Forelimb muscle (tissue), 1 donor: ENCODE results near the gene SCUBE1. TPM values are rescaled to one million over a fixed set of nuclear protein-coding genes. Genes with fewer than 3 reads are reported as not detected.
"Not testable (repeated sequence)": the region's sequence is repeated elsewhere in the genome, so short reads cannot be mapped to it uniquely, and the experiment has no call there.

ENCODE experiments used
- DNase-seq: peaks from one replicate; pipeline ENCODE4 v3.0.0-alpha.2; 2013; ENCODE audit warnings: low read depth
- polyA plus RNA-seq: library from polyadenylated mRNA; unstranded; fragments of 120-200 nt; gene quantifications from one replicate; pipeline ENCODE4 v1.2.1, GENCODE V29; 2013; ENCODE audit not compliant: insufficient read length

Gene SCUBE1
- polyA plus RNA-seq, 1 donor, result 0.19 TPM

- no peak for DNase-seq
These were observed 13.7 kb upstream of the SCUBE1 start for GRCh38 chr22:43356881-43357280.

GRCh38 chr22:43355688-43356087 lies 12.5 kb upstream of the SCUBE1 start:
- DNase-seq, result not testable (repeated sequence)

DNA sequence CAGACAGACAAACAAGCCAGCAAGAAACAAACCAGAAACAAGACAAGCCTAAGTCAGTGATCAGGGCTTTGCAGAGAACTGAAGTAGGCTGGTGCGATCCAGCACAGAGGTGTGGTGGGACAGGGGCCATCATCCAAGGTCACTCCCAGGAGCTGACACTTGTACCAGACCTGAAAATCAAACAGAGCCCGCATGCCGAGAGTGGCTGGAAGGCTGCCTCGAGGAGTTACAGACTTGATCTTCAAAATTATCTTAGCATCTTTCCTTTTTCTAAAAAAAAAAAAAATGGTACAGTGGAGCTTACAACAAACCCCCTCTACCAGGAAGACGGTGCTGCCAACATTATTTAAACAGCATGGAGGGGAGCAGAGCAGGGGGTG lies 8.8 kb upstream of the SCUBE1 start:
- DNase-seq, result no peak

DNA sequence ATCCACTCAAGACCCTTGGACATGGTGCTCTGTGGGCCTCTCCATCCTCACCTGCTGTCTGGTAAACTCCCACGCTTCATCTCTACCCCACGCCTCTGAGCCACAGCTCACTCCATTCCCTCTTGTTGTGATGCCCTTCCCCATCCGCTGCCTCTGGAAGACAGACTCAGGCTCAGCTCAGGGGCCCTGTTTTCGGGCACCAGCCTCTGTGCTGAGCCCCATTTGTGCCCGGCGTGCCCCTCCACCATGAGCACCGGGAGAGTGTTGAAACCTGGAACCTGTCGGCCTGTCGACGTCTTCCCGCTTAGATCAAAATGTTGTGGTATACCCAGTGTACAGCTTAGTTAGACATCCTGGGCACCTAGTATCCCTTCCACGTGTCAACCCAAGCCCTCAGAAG lies 6.5 kb upstream of the SCUBE1 start:
- DNase-seq, result no peak

- DNase-seq, result no peak
These were observed 3.4 kb upstream of the SCUBE1 start for GRCh38 chr22:43346521-43346929.

DNA sequence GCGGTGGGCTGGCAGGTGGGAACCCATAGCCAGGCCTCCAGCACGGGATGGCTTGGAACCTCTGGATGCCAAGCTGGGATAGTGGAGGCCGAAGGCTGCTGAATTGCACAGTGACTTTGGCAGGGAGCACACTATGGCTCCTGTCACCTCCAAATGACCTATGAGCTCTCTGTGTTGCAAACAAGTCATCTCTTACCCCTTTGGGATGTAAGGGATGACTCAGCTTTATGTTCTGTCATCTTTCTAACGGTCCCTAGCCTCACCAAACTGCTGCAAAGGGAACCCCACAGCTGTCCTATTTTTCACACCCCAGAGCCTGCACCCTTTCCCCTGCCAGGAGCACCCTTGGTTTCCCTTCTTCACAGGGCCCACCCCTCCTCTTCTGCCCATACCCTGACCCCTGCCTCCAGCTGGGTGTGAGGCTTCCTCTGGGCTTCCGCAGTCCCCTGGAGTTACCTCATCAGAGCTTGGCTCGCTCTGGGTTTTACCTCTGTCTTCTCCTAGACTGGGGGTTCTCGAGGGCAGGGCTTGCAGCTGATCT lies 2.7 kb upstream of the SCUBE1 start:
- no peak for DNase-seq

GRCh38 chr22:43345356-43345755 lies 2.2 kb upstream of the SCUBE1 start:
- DNase-seq, result no peak

DNA sequence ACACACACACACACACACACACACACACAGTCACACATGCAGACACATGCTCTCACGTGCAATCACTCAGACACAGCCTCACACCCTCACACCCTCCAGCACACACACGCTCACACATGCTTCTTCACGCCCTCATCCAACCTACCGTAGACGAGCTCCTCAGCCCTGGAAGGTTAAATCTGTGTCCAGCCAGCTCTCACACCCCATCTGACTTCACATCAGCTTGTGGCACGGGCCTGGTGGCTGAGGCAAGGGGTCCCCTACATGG lies 1.3 kb upstream of the SCUBE1 start:
- no peak for DNase-seq

- no peak for DNase-seq
These were observed 723 bp upstream of the SCUBE1 start for GRCh38 chr22:43343670-43344519.

GRCh38 chr22:43342347-43343261 lies 568 bp downstream of the SCUBE1 start:
- no peak for DNase-seq

DNA sequence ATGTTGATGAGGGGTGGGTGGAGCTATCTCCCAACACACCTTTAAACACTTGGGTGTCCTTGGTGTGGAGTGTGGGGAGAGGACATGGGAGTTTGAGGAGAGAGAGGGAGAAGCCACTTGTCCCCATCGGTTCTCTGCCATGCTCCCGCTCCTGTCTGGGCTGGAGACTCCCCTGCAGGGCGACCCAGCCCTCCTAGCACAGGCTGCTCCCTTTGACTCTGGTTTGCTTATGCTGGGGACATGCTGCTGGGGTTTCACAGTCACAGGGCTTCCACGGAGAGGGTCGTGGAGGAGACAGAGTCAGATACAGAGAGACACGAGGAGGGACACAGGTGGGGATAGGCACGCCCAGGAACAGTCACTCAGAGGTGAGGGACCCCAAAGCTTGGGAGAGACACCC lies 1.6 kb downstream of the SCUBE1 start:
- no peak for DNase-seq

GRCh38 chr22:43338766-43339345 lies 4.3 kb downstream of the SCUBE1 start:
- no peak for DNase-seq

- DNase-seq, result no peak
These were observed 5.2 kb downstream of the SCUBE1 start for GRCh38 chr22:43337946-43338345.

DNA sequence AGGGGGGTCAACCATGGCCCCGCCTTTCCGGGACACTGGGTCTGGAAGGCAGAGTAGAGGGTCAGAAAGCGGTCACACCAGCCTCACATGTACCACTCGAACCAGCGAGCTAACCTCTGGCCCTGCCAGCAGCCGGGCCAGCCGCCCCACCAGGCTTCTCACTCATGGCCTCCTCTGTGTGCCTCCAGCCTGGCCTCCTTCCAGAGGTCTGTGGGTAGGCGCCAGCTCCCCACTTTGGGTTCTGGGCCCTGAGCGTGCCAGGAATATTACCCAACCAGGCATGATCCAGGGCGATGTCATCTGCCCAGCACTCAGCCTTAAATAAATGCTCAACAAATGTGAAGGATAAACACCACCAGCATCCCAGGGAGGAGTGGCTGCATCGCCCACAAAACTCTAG lies 5.8 kb downstream of the SCUBE1 start:
- no peak for DNase-seq

DNA sequence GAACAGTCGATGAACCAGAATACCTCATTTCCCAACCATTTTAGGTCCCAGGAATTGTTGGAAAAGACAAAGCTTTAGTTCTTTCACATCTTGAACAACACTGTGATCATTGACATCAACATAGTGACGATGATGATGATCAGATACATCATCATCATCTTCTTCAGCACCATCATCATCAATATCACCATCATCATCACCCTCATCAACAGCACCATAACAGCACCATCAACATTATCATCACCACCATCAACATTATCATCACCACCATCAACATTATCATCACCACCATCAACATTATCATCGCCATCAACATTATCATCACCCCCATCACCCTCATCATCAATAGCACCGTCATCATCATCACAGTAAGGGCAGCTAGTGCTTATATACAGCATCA lies 8.8 kb downstream of the SCUBE1 start:
- DNase-seq, result no peak

- no peak for DNase-seq
These were observed 9.2 kb downstream of the SCUBE1 start for GRCh38 chr22:43333978-43334377.

DNA sequence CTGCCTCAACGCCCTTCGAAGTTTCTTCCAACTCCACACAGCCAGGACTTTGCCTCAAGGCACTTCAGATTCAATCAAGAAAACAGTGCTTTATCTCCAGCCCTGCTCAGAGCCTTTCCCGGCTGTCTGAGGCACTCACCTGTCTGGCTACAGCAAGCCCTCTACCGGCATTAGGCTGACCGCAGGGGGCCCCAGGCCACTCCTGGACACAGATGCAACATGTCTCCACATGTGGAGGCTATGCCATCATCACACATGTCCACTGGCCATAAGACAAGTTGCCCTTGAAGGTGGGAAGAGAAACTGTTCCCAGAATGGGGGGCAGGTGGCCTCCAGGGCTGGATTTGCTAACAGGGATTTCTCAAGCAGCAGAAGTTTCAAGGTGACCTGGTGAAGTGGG lies 10.0 kb downstream of the SCUBE1 start:
- DNase-seq, result no peak

- DNase-seq, result no peak
These were observed 11.5 kb downstream of the SCUBE1 start for GRCh38 chr22:43331698-43332097.

GRCh38 chr22:43331069-43331451 lies 12.1 kb downstream of the SCUBE1 start:
- DNase-seq, result no peak

- no peak for DNase-seq
These were observed 12.7 kb downstream of the SCUBE1 start for GRCh38 chr22:43330178-43331068.

- DNase-seq, result no peak
These were observed 14.1 kb downstream of the SCUBE1 start for GRCh38 chr22:43329061-43329460.

- no peak for DNase-seq
These were observed 16.1 kb downstream of the SCUBE1 start for GRCh38 chr22:43327157-43327438.
